NCI-H1694 (cell line): ENCODE measurements around the gene MRC2.
"Not testable (repeated sequence)": the region's sequence is repeated elsewhere in the genome, so short reads cannot be mapped to it uniquely, and the experiment has no call there.

Experiments used
- DNase-seq: peaks from one replicate; lab custom pipeline; 2025; lab: John Stamatoyannopoulos, UW

The MRC2 gene

DNA sequence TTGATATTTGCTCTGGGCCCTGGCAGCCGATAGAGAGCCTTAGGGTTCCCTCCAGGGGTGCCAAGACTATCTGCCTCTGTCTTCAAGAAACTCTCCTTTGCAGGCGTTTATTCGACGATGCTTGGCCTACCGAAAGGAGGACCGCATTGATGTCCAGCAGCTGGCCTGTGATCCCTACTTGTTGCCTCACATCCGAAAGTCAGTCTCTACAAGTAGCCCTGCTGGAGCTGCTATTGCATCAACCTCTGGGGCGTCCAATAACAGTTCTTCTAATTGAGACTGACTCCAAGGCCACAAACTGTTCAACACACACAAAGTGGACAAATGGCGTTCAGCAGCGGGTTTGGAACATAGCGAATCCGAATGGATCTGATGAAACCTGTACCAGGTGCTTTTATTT is 15.2 kb upstream of the MRC2 start:
- not testable (repeated sequence) for DNase-seq

DNA sequence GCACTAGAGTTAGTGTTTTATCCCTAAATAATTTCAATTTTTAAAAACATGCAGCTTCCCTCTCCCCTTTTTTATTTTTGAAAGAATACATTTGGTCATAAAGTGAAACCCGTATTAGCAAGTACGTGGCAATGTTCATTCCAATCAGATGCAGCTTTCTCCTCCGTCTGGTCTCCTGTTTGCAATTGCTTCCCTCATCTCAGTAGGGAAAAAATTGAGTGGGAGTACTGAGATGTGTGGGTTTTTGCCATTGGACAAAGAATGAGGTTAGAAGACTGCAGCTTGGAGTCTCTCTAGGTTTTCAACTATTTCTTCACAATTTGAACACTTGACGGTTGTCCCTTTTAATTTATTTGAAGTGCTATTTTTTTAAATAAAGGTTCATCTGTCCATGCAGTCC is 14.4 kb upstream of the MRC2 start:
- not testable (repeated sequence) for DNase-seq

- no peak for DNase-seq
These were observed 13.3 kb upstream of the MRC2 start for GRCh38 chr17:62614142-62614541.

- no peak for DNase-seq
These were observed 12.0 kb upstream of the MRC2 start for GRCh38 chr17:62615503-62615902.

GRCh38 chr17:62616993-62617893 is 10.2 kb upstream of the MRC2 start:
- no peak for DNase-seq

DNA sequence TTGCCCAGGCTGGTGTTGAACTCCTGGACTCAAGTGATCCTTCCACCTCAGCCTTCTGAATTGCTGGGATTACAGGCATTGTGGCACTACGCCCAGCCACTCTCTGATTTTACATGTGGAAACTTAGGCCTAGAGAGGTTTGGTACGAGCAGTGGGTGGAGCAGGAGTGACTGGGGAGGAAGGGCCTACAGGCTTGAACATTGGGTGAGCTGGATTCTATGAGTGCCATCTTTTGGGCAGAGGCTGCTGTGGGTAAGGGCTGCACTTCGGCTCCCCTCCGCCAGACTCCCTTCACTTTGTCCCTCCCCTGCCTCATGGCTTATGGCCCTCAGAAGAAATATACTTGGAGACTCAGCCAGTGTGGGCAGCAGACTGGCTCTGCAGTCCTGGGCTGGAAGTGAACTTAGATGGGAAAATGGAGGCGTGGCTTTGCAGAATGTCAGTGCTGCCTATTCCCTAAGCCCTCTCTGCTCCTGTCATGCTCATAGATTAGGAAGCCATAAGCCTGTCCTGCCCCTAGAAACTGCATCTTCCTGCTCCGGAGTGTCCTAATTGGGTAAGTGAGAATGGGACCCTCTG is 9.5 kb upstream of the MRC2 start:
- no peak for DNase-seq

DNA sequence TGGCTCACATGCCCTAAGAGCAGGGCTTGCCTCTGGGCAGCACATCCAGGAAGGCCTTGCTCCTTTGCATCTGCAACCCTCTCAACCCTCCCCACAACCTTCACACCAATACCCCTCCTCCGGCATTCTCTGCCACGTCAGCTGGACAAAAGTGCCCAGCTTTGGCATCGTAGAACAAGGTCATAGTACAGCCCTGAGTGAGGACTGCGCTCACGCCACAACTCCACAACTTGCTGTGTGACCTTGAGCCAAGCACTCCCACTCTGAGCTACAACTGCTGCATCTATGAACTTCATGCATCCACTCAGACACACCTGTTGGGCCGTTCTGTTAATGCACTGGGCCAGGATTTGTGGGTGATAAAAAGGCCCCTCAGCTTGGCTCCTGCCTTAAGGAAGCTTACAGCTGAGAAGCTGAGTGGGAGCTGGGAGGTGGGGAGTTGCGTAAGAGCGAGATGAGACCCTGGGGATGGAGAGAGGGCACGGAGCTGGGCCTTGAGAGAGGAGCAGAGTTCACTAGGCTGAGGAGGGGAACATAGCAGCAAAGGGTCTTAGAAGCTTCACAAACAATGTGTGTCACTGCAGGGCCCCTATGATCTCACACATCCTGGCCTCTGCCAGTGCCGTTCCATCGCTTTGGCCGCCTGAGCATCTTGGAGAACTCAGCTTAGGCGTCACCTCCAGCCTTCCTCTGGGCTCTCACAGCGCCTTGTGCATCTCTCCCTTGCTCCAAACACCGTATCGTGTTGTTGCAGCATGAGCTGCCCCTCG is 8.6 kb upstream of the MRC2 start:
- DNase-seq = no peak

DNA sequence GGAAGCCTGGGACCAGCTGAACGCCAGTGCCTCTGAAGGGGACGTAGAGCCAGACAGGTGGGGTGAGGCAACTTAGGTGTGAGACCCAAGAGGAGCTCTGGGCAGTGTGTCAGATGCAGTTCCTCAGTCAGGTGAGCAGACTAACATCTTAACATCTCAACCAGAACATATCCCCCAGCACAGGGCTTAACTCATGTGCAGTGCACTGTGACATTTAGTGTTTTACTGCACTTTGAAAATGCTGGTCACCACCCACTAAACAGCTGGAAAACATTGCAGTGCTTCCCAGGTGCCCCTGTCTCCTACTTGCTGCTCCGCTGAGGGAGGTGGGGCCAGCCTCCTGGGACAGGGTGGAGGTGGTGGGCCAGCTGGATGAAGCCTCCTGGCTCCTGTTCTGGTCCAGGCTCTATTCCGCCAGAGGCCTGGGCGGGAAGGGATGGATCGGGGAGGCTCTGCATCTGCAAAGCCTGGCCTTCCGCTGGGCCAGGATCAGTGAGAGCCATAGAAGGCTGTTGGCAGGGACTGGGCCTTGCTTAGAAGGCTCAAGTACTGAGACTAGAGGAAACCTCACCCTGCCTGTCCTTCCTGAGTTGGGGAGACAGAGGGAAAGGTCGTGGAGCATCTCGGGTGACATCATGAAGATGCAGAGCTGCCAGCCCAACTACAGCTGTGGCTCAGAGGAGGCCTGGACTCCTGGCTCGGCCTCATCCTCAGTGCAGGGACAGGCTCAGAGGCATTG is 7.9 kb upstream of the MRC2 start:
- no peak for DNase-seq

DNA sequence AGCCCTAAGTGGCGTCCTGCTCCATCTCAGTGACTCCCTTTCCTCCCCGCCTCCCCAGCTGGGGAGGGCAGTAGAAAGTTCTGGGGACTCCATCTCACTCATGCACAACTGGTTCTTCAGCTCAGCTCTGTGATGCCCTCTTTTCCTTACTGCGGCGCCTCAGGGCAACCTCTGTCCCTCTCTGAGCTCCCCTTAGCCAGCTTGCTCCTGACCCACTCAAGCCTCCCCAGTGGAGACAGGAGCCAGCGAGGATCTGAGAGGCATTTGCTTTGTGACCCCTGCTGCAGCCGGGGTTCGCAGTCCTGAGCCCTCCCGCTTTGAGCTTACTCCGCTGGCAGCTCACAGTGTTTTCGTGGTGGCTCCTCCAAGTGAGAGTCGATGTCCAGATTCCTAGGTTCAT is 6.2 kb upstream of the MRC2 start:
- no peak for DNase-seq

GRCh38 chr17:62625184-62625869 is 2.1 kb upstream of the MRC2 start:
- no peak for DNase-seq

DNA sequence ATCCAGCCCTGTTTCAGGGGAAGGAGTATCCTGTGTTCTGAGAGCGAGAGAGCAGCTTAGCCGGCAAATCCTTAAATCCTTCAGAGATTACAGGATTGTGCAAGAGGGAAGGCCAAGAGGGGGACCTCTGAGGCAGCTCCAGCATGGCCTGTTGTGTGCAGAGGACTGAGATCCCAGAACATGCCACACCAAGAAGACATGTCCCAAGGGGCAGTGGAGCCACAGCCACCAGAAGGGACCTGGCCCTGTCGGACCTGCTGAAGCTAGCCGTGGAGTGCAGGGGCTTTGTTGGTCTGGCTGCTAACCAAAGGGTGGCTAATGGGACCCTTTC is 1.6 kb upstream of the MRC2 start:
- DNase-seq = no peak

DNA sequence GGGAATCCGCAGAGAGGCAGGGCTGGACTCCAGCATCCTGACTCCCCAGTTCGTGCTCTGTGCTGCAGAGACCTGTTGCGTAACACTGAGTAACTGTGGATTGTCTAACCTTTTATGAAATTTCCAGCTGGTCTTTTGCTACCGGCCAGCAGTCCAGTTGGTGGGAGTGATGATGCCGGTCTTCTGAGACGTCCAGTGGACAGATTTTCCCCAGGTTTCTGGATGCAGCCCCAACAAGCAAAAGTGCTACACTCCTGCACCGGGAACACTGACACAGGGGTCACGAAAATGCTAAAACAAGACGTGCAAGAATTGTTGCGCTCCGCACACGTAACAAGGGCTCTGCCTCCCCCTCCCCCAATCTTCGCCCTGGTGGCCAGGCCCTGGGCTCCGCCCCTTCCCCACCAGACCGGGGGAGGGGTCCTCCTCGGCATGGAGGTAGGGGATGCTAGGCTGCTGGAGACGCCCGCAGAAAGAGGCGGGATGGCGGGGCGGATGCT is 701 bp upstream of the MRC2 start:
- no peak for DNase-seq

GRCh38 chr17:62627904-62628633 is 599 bp downstream of the MRC2 start:
- no peak for DNase-seq

GRCh38 chr17:62628831-62629555 is 1.5 kb downstream of the MRC2 start:
- no peak for DNase-seq

DNA sequence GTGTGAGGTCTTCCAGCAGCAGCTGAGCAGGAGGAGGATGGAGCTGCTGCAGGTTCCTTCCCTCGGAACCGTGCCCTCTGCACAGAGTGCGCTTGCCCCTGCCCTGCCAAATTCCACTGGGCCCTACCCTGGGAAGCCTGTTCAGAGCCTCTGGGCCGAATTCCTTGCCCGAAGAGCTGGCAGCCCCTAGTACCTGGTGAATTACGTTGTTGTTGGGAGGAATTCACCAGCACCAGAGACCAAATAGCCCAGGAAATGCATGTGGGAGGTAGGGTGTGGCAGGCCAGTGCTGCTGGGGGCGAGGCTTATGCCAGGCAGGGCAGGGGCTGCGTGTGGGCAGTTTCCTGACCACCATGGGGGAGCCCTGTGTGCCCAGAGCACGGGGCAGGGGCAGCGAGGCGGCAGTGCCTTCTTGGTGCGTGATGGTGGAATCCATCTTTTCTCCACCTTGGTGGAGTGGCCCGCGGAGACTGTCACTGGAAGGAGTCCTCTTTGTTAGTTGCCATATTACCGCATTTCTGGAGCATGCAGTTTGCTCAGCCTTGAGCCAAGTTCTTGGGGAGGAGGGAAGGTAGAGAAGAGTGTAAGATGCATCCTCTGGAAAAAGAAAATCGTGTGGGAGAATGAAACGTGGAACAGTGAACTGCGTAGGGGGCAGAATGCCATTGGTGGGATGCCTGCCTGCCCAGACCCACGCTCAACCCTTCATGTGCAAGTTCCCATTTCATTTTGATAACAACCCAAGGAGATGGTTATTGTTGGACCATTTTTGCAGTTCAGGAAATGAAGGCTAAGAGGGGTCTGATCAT is 2.3 kb downstream of the MRC2 start:
- DNase-seq = no peak

DNA sequence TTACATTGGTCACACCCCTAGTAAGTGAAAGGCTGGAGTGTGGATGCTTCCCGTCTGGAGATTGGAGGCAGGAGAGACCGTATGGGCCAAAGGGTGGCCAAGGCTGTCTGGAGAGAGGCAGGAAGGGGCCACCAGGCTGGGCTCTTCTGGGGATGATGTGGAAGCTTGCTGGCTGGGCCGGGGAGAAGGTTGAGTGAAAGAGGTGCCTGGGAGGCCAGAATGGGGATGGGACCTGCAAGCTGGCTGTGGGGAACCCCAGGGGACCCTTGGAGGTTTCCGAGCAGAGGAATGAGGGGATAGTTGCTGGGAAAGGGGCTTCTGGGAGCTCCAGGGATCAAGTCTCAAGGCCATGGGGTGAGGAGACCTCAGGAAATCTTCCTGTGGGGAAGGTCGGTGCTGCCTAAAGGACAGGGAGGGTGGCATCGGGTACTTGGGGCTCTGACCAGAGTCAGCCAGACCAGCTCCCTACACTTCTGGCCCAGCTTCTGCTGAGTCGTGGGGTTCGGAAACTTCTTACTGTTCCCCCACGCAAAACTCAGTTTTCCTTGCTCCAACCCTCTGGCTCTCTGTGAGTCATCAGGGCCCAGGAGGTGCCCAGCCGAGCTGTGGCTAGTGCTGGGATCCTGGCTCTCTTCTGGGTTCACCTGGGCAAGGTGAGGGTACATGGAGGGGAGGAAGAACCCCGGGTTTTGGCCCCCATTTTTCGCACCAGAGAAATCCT is 3.1 kb downstream of the MRC2 start:
- no peak for DNase-seq

DNA sequence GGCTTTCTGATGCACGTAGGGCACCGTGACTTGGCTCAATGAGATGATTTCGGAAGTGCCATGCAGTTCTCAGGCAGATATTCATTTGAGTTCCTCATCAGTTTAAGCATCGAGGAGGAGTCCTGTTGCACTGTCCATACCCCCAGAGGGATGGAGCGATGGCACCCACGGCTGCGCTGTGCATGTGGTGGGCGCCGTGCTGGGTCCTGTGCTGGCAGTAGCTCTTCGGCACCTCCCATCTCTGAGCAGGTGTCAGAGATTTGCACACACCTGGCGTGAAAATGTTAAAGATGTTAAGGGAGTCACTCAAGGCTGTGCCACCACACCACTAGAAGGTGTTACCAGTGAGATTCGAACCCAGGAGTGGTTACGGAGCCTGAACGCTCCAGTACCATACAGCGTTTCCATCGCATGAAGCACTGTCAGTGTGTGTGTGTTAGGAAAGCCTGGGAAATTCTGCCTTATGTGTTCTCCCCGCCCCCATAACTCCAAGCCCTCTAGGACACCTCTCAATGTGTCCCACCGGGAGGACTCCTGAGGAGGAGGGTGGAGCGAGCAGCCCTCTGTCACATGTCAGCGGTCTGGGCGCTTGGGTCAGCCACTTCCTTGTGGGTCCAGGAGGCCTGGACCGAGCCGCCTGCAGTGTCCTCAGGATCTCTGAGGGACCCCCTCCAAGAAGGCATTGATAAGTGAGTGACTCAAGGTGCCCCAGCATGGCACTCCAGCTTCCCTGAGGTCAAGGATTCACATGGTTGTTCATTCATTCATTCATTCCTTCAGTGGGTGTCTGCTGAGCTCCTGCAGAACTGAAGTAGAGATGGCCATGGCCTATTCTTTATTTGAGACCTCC is 3.8 kb downstream of the MRC2 start:
- no peak for DNase-seq
